ENCODE results near the gene RBM14.

GRCh38 chr11:66593303-66593635 lies 23.2 kb upstream of the RBM14 start:
- TF ChIP-seq, protein P1, sequence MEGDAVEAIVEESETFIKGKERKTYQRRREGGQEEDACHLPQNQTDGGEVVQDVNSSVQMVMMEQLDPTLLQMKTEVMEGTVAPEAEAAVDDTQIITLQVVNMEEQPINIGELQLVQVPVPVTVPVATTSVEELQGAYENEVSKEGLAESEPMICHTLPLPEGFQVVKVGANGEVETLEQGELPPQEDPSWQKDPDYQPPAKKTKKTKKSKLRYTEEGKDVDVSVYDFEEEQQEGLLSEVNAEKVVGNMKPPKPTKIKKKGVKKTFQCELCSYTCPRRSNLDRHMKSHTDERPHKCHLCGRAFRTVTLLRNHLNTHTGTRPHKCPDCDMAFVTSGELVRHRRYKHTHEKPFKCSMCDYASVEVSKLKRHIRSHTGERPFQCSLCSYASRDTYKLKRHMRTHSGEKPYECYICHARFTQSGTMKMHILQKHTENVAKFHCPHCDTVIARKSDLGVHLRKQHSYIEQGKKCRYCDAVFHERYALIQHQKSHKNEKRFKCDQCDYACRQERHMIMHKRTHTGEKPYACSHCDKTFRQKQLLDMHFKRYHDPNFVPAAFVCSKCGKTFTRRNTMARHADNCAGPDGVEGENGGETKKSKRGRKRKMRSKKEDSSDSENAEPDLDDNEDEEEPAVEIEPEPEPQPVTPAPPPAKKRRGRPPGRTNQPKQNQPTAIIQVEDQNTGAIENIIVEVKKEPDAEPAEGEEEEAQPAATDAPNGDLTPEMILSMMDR (IDR thresholded peaks at IDR 0.05; ENCODE audit: extremely low read depth in 1 of 2, insufficient read depth in 1 of 2, low read depth in 1 of 2, low read length in 2 of 2) = no peak
- TF ChIP-seq EZH2 (IDR thresholded peaks at IDR 0.05; ENCODE audit: borderline replicate concordance, low read depth, low read length, severe bottlenecking) (no peak), POLR2AphosphoS5 (IDR thresholded peaks at IDR 0.05; ENCODE audit: insufficient read depth, low read depth, low read length) (no peak), POLR2A (IDR thresholded peaks at IDR 0.05; ENCODE audit: low read depth, low read length) (no peak), GATA2 (IDR thresholded peaks at IDR 0.05; ENCODE audit: insufficient read depth, insufficient read length, low read depth, low read length) (no peak), MYC (IDR thresholded peaks at IDR 0.05; ENCODE audit: low read depth, low read length) (no peak)
